Activated T-cell treated with anti-CD3 and anti-CD28 coated beads, Interleukin-2, amount 50 U/mL, for 48 hours (primary cell): ENCODE measurements around the gene ZC3H18.
"Not testable (repeated sequence)": the region's sequence is repeated elsewhere in the genome, so short reads cannot be mapped to it uniquely, and the experiment has no call there.

Source experiments
- DNase-seq, 2 experiments: peaks; one replicate each; pipeline ENCODE4 v3.0.0-alpha.2; 2020

ZC3H18 gene

DNA sequence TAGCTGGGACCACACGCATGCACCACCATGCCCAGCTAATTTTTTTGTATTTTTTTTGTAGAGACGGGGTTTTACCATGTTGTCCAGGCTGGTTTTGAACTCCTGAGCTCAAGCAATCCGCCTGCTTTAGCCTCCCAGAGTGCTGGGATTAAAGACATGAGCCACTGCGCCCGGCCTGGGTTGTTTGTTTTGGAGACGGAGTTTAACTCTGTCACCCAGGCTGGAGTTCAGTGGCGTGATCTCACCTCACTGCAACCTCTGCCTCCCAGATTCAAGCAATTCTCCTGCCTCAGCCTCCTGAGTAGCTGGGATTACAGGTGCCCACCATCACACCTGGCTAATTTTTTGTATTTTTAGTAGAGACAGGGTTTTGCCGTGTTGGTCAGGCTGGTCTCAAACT lies 39.2 kb downstream of the ZC3H18 start:
- DNase-seq = not testable (repeated sequence)

DNA sequence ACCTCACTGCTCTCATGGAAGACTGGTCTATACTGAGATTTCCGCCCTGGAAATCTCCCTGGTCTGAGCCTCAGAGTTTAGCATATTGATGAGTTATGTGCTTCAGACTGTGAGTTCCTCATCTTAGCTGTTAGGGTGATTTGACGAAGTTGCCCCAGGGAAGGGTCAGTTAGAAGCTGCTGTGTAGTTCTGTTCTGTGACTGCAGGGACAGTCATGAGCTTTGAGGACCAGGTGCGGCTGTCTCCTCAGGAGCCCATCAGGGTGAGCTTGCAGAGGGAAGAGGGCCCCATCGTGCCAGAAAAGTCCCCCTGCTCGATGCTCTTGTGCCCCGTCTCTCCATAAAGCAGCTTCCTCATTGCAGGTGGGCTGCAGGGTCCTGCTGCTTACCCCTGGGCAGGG lies 39.9 kb downstream of the ZC3H18 start:
- no peak for DNase-seq

DNA sequence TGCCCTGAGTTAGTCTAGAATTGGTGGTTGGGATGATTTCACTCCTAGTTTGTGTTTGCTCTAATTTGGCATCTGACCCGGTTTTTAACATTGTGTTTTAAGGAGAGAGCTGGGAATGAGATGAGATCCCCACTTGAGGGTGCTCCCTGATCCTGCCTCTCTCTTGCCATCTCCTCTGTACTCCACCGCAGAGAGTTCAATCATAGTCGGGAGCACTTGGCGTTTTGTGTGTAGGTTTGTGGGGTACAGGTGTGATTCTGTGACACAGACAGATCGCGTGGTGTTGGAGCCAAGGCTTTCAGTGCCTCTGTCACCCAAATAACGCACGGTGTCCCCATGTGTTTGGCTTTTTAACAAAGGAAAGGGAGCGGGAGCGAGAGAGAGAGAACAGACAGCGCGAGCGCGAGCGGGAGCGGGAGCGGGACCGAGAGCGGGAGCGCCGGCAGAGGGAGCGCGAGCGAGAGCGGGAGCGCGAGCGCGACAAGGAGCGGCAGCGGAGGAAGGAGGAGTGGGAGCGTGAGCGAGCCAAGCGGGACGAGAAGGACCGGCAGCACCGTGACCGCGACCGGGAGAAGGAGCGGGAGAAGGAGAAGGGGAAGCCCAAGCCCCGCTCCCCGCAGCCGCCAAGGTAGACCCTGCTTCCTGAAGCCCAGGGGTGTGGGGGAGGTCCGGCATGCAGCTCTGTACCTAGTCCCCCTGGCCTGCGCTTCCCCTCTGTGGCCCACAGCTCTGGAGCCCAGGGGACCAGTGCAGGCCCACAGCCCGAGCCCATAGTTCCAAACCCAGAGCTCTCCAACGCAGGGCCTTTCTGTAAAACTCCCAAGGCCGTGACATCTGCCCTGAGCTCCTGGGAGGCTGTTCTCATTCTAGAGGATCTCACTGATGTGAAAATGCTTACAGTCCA lies 41.0 kb downstream of the ZC3H18 start:
- DNase-seq = no peak

DNA sequence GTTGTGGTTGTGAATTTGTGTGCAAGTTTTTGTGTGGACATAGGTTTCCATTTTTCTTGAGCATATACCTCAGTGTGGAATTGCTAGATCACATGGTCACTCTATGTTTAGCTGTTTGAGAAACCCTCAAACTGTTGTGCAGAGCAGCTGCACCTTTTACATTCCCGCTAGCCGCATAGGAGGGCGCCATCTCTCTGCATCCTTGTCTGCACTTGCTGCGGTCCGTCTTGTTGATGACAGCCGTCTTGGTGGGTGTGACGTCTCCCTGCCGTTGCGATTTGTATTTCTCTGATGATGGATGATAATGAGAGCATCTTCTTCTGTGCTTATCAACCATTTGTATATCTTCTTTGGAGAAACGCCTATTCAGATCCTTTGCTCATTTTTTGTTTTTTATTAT lies 43.1 kb downstream of the ZC3H18 start:
- no peak for DNase-seq

DNA sequence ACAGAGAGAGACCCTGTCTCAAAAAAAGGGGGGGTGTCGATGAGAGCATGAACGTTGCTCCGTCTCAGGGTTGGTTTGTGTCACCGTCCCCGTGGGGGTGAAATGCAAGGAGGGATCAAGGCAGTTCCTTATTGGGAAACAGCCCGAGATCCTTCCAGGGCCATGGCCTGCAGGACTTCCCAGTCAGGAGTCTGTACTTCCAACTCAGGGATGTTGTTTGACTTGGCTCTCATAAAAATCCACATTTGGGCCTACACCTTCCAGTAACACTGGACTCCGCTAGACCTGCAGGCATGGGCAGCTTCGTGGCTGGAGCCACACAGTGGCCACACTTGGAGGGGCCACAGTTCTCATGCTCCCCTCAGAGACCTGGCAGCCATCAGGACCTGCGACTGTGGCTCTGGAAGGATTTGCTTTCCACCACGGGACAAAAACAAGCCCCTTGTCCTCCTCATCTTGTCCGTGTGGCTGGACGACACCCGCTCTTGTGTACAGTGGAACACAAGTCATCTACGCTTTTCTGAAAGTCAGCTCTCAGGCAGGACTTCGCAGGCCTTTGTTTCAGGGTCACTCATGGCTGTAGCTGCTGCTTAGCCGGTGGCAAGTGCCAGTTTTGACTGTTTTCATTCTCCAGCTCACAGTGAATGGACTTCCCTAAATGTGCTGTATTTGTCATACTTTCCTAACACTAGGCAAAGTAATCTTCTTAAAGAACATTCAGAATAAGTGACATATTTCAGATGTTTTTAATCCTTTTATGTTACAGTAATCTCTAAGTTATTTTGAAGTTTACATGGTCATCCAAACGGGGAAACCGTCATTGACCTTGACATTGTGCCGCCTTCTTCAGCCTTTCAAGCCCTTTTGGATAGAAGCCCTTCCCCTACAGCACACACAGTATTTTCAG lies 44.0 kb downstream of the ZC3H18 start:
- no peak for DNase-seq

DNA sequence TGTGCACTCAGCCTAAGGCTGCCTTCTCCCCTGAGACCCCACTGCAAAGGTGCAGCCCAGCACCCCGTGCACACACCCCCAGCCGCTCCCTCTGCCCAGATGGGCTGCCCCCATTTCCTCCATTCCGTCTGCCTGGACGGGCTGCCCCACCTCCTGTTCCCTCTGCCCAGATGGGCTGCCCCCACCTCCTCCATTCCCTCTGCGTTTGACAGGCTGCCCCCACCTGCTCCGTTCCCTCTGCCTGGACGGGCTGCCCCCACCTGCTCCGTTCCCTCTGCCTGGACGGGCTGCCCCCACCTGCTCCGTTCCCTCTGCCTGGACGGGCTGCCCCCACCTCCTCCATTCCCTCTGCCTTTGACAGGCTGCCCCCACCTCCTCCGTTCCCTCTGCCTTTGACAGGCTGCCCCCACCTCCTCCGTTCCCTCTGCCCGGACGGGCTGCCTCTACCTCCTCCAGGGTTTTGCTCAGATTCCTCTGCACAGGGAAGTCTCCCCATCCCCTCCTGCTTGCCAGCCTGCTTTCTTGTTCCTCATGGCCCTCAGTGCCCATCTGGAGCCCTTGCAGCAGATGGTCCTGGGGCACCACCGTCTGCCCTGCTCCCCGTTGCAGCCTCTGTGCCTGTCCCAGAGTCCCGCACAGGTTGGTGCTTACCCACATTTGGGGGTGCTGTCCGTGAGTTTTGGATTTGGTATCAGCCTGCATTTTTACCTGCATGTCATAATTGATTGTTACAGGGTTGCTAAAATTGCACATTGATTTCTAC lies 44.8 kb downstream of the ZC3H18 start:
- no peak for DNase-seq

DNA sequence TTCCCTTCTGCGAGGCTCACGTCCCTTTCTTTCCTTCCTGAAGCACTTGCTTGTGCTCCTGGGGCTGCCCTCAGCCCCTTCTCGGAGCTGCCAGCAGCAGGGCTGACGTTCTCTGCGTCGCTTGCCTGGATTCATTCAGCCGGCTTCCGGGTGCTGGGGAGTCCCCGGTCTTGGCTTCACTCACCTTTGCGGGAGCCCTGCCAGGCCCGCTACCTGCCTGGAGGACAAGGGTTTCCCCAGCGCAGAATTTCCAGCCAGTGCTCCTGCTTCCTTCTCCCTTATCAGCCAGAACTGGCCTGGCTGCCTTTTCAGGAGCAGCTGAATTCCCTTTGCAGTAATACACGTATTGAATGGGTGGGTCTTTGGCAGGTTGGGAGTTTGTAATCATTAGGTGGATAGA lies 46.1 kb downstream of the ZC3H18 start:
- DNase-seq = no peak

DNA sequence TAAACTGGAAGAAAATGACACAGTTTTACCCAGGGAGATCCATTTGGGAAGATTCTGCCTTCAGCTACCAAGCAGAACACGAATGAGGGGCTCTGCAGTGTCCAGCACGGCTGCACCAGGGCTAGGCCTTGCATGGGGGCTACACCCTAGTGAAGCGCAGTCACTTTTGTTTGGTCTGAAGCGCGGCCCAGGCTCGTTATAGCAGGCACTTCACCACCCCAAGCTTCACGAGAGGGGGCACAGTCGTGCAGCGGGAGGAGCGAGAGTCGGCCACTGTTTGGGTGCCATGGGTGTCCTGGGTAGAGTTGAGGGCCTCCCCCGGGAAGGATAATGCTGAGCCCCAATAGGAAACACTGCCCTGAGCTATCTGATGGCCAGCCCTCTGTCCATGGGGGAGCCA lies 46.5 kb downstream of the ZC3H18 start:
- no peak for DNase-seq

DNA sequence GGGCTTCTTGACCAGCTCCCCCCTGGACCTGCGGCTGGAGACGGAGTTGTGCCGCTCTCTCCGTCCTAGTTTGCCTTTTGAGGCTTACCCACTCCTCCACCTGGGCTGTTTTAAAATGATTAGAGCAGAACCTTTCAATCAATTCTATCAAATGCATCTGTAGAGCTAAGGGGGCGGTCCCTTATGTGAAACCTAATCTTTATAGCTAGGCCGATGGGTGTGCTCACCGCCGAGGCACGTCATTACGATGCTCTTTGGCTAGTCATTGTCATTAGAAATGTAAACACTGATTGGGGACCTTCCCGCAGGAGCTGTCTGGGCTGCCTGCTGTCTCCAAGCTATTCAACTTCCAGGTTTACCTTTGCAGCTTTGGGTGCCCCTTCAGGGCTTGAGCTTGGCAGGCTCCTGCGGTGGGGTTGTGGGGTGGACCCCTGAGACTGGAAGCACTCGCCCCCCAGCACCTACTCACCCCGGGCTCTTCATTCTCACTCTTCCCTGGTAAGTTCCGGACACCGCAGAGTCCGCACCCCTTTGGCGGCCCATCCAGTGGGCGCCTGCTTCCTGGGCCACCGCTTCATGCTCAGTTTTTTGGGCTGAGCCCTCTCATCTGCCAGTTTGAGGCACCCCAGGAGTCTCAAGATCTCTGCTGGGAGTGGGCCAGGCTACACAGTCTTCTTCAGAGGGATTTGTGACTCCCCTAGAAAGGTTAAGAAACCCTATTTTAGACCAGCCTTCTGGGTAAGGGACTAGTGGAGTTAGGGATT lies 47.2 kb downstream of the ZC3H18 start:
- no peak for DNase-seq

DNA sequence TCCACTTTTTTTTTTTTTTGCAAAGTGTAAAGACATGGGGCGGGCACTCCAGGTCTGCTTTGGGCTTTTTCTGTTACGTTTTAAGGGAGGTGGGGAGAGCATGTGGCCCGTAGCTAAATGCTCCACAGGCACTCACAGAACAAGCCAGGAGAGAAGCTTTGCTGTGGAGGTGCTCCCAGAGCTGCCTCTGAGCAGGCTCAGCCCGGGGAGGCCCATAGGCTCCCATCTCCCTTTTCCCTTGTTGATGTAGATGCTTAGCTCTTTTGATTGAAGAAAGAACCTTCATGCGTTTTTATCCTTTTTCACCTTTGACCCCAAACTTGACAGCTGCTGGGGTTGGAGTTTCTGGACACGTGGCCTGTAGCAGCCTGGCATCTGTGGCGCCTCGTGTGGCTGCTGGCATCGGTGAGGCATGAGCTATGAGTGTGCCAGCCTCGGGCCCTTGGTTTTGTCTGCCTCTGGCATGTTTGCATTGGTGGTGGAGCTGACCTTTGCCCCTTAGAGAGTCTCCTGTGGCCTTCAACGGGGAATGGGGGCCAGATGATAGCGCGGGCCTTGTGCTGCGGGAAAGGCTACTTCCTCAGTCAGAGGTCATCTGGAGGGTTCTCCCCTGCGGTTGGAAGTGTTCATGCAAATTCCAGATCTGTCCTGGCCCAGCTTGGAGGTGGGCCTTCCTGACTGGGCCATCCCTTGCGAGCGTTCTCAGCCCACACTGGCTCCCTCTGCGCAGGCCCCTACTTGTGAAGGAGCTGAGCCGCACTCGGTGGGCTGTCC lies 48.2 kb downstream of the ZC3H18 start:
- no peak for DNase-seq

DNA sequence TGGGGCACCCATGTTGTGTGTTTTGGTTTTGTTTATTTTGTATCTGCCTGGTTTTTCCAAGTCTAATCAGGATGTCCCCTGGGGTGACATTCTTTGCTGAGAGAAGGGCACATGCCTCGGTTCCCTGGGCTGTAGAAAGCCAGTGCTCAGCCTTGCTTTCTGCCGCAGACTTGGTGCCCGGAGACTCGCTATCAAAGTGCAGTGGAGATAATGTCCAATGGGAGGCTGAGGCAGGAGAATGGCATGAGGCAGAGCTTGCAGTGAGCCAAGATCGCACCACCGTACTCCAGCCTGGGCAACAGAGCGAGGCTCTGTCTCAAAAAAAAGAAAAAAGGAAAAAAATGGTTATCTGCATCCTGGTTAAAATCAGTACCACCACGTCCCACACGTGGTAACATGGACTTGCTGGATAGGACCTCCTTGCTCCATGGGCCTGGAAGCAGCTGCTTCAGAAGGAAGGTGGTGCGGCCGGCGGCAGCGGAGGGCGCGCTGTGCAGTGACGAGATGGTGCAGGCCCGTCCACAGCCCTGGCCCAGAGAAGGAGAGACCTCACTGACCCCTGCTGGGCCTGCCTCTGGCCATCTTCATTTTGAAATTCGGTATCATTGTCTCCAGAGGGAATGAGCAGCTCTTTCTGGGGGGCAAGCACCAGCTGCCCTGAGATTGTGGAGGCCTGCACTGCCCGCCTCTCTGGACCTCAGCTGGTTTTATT lies 48.9 kb downstream of the ZC3H18 start:
- DNase-seq = no peak

DNA sequence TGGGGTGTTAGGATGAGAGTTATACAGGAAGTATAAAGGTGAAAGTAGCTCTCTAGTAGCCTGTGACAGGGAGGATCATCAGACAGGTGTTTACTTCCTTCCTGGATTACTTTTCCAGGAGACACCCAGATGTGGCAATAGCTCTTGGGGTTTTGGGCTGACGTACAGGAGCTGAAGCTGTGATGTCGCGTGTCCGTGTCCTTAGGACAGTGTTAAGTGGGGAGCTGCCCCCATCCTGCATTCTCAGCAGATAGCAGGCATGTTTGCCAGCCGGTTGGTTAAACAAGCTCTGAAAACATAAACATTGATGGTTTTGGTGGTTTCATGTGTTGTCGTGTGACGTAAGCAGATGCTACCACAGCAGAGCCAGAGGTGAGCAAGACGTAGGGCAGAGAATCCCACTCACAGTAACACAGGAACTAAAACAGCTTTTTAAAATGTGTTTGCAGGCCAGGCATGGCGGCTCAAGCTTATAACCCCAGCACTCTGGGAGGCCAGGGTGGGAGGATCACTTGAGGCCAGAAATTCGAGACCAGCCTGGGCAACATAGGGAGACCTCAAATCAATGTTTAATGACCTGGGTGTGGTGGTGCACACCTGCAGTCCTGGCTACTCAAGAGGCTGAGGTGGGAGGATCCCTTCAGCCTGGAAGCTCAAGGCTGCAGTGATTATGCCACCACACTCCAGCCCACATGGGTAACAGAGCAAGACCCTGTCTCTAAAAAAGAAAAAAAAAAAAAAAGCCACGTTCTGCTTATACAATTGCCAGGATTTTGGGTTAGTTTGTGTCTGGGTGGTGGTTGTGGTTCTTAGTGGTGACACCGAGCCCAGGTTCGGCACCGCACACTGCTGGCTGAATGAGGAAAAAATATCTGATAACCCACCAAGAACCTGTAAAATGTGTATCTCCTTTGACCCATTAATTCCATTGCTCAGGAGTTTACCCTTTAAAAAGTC lies 49.9 kb downstream of the ZC3H18 start:
- peak; percentile 52 for DNase-seq

DNA sequence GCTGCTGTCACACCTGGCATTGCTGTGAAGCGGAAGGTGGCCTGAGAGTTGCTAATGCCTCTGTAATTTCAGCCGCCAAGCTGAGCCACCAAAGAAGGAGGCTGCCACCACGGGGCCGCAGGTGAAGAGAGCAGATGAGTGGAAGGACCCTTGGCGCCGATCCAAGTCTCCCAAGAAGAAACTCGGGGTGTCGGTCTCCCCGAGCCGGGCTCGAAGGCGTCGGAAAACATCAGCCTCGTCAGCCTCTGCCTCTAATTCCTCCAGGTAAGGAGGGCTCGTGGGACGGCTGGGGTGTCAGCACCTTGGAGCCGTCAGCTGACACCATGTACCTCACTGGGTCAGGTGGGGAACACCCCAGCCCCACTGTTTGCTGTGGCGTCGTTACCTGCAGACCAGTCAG lies 51.9 kb downstream of the ZC3H18 start:
- DNase-seq = no peak

DNA sequence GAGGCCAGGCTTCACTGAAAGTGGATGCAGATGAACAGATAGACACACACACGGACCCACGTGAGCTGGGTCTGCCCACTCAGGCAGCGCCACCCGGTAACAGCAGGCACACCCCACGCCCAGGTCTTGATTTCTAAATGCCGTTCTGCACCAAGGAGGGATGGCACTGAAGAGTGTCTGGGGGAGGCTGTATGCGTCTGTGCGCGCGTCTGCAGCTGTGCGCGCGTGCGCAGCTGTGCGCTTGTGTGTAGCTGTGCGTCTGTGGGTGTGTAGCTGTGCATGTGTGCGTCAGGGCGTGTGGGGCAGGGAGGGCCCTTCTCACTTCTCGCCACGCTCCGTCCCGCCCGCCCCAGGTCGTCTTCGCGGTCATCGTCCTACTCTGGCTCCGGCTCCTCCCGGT lies 52.7 kb downstream of the ZC3H18 start:
- no peak for DNase-seq

DNA sequence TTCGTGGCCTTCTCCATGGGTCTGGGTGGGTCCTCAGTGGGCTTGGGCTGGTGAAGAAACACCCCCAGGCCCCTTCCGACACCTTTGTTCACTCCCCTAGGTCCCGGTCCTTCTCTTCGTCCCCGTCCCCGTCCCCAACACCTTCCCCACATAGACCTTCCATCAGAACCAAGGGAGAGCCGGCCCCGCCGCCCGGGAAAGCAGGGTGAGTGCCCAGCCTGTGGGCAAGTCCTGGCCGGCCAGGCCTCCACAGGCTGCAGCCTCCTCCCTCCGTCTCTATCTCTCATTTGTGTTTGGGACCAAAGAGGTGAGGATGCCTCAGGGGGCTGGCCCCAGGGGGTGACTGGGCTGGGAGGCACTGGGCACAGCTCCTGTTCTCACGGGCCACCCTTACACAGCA lies 53.7 kb downstream of the ZC3H18 start:
- DNase-seq = no peak

DNA sequence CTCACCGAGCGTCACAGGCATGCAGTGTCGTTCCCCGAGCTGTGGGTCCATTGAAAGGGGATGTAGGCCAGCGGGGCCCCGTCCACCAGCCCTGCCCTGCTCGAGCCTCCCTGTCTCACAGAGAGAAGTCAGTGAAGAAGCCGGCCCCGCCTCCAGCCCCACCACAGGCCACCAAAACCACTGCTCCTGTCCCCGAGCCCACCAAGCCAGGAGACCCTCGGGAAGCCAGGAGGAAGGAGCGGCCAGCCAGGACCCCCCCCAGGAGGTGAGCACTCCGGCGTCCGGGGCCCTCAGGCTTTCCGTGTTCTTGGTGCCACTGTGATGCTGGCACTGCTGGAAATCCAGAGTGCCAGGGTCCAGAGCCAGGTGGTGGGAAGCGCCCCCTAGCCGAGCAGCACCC lies 54.3 kb downstream of the ZC3H18 start:
- no peak for DNase-seq

DNA sequence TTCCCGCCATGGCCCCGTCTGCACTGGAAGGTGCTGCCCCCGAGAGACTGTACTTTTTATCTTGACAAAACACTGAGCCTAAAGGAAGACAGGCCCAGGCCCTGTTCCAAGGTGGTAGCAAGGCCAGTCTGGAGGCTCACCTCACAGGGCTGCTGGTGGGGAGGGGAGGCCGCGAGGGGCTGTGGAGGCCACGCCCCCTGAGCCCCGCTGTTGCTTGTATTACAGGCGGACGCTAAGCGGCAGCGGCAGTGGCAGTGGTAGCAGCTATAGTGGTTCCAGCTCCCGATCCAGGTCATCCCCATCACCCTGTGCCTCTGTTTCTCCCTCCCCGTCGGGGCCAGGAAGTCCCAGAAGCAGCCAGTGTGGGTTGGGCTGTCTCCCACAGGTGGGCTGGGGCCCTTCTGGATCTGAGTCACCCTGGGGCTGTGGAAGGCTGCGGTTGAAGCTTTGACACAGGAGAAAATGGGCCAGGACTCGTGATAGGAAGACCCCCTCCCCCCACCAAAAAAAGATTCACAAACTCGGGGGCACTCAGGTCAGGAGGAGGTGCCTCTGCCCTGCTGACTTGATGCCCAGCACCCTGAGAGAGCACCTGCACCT lies 54.9 kb downstream of the ZC3H18 start:
- DNase-seq = peak in 1 of 2 experiments; percentile 45

DNA sequence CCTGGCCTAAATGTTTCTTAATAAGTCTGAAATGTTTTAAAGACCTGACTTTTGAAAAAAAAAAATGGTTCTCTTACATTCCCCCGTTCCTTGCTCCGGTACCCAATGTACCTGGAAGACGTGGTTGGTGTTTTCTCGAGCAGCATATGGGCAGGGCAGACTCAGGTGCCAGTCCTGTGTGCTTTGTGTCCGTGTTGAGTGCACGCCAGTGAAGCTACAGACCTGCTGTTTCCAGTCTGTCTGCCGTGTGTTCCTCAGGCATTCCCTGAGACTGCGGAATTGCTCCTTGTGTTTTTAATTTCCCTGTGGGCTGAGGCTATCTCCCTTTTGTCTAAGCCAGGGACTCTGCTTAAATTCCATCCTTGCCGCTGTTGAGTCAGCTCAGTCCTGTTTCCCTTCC lies 56.4 kb downstream of the ZC3H18 start:
- no peak for DNase-seq
